ENCODE data around the gene EXOC6B. TPM values are rescaled to one million over a fixed set of nuclear protein-coding genes. Genes with fewer than 3 reads are reported as not detected.
"Not testable (repeated sequence)": the region's sequence is repeated elsewhere in the genome, so short reads cannot be mapped to it uniquely, and the experiment has no call there.

The EXOC6B gene
- total and polyA plus RNA-seq, 2 donors from 2014 or later: 5.9 to 31.3 TPM

DNA sequence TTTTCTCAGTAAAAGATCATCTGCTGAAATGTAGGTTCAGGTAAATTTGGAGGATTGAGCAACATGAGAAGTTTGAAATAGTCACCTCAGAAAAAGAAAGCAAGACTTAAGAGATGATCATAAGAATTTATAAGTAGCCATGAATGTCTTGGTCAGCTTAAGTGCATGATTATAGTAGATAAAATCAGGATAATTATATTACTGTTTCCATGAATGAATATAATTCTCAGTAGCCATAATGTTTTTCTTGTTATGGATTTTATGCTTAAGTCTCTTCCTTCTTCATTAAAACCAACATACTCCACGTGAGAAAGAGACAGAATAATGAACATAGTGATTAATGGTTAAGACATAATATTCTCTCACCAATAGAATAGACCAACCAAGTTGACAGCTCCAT lies 223.7 kb downstream of the EXOC6B start:
- Histone ChIP-seq H3K4me1 (ENCODE audit: control insufficient read depth in 2 of 3, insufficient read depth in 2 of 3, low read depth in 1 of 3, low read length in 3 of 3) (no peaks in the 10 kb centered on the region), H3K4me3 (ENCODE audit: low read length in 3 of 3) (no peak overlapping the region), H3K36me3 (ENCODE audit: control insufficient read depth in 2 of 3, insufficient read depth in 3 of 3, low read length in 3 of 3) (no peaks in the 10 kb centered on the region), H3K9ac (ENCODE audit: low read length in 3 of 3) (no peak overlapping the region), H3K27ac (ENCODE audit: low read depth in 2 of 2, low read length in 2 of 2) (no peak overlapping the region), H3K27me3 (ENCODE audit: control insufficient read depth, insufficient read depth, low read length) (no peaks in the 10 kb centered on the region), H3K9me3 (ENCODE audit: control insufficient read depth in 2 of 3, insufficient read depth in 1 of 3, low read length in 3 of 3) (no peaks in the 10 kb centered on the region)
- TF ChIP-seq, protein P1, sequence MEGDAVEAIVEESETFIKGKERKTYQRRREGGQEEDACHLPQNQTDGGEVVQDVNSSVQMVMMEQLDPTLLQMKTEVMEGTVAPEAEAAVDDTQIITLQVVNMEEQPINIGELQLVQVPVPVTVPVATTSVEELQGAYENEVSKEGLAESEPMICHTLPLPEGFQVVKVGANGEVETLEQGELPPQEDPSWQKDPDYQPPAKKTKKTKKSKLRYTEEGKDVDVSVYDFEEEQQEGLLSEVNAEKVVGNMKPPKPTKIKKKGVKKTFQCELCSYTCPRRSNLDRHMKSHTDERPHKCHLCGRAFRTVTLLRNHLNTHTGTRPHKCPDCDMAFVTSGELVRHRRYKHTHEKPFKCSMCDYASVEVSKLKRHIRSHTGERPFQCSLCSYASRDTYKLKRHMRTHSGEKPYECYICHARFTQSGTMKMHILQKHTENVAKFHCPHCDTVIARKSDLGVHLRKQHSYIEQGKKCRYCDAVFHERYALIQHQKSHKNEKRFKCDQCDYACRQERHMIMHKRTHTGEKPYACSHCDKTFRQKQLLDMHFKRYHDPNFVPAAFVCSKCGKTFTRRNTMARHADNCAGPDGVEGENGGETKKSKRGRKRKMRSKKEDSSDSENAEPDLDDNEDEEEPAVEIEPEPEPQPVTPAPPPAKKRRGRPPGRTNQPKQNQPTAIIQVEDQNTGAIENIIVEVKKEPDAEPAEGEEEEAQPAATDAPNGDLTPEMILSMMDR (IDR thresholded peaks at IDR 0.05; ENCODE audit: borderline replicate concordance, extremely low read depth, insufficient read depth): no peak
- DNase-seq (no peak), FAIRE-seq (no peak)
- intact Hi-C loops (cut with DNase I): no loop called here

DNA sequence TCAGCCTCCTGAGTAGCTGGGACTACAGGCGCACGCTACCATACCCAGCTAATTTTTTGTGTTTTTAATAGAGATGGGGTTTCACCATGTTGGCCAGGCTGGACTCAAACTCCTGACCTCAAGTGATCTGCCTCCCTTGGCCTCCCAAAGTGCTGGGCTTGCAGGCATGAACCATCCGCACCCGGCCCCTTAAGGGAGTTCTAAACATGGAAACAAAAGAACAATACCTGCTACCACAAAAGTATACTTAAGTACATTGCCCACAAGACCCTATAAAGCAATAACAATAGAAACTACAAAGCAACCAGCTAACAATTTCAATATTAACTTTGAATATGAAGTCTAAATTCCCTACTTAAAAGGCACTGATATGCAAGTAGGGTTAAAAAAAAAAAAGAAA lies 242.0 kb downstream of the EXOC6B start:
- H3K9ac ChIP-seq (ENCODE audit: low read length in 3 of 3); H3K27me3 ChIP-seq (ENCODE audit: control insufficient read depth, insufficient read depth, low read length); H3K4me3 ChIP-seq (ENCODE audit: low read length in 3 of 3); H3K4me1 ChIP-seq (ENCODE audit: control insufficient read depth in 2 of 3, insufficient read depth in 2 of 3, low read depth in 1 of 3, low read length in 3 of 3); H3K9me3 ChIP-seq (ENCODE audit: control insufficient read depth in 2 of 3, insufficient read depth in 1 of 3, low read length in 3 of 3); H3K36me3 ChIP-seq (ENCODE audit: control insufficient read depth in 2 of 3, insufficient read depth in 3 of 3, low read length in 3 of 3); FAIRE-seq; DNase-seq; H3K27ac ChIP-seq (ENCODE audit: low read depth in 2 of 2, low read length in 2 of 2): not testable (repeated sequence)
- intact Hi-C loops (cut with DNase I): loop anchor here (10.0 kb wide), 2 partner anchors 659 to 1029 kb away; no protein-coding TSS in a partner anchor

DNA sequence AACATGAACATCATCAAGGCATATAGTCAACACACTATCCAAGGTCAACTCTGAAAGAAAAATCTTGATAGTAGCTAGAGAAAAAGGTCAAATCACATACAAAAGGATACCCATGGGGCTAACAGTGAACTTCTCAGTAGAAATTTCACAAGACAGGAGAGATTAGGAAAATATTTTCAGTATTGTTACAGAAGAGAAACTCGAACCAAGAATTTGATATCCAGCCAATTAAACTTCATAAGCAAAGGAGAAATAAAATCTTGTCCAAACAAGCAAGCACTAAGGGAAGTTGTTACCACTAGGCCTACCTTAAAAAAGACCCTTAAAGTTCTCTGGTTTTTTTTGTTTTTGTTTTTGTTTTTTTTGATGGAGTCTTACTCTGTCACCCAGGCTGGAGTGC lies 242.5 kb downstream of the EXOC6B start:
- FAIRE-seq: no peak

DNA sequence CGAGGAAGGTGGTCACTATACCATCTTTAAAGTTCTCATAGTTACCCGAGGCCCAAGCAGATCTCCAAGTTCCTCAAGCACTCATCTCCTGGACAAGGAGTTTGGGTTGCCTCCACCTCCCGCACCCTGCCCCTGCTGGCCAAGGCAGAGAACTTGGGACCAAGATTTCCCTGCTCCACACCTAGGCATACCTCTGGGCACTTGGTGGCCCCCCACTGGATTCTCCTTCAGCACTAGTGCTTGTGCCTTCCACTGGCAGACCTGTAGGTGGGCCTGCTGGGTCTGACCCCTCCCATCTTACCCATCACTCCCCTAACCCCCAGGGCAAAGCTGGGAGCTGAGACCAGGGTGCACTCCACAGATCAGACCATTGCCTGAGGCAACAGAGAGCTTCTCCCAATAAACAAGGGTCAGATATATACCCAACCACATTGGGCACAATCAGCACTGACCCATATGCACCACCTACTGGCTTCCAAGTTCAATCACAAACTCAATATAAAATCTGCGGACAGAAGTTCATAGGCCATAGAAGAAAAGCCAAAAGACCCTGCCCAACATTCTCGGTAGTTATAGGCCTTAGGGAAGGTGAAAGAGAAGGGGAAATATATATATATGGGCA lies 244.2 kb downstream of the EXOC6B start:
- TF ChIP-seq, protein P1 (IDR thresholded peaks at IDR 0.05; ENCODE audit: borderline replicate concordance, extremely low read depth, insufficient read depth): no peak
- Histone ChIP-seq H3K36me3 (ENCODE audit: control insufficient read depth in 2 of 3, insufficient read depth in 3 of 3, low read length in 3 of 3) (no peaks in the 10 kb centered on the region), H3K4me3 (ENCODE audit: low read length in 3 of 3) (no peak overlapping the region), H3K9ac (ENCODE audit: low read length in 3 of 3) (no peak overlapping the region), H3K9me3 (ENCODE audit: control insufficient read depth in 2 of 3, insufficient read depth in 1 of 3, low read length in 3 of 3) (no peaks in the 10 kb centered on the region), H3K4me1 (ENCODE audit: control insufficient read depth in 2 of 3, insufficient read depth in 2 of 3, low read depth in 1 of 3, low read length in 3 of 3) (no peaks in the 10 kb centered on the region), H3K27ac (ENCODE audit: low read depth in 2 of 2, low read length in 2 of 2) (no peak overlapping the region), H3K27me3 (ENCODE audit: control insufficient read depth, insufficient read depth, low read length) (no peaks in the 10 kb centered on the region)
- intact Hi-C loops (cut with DNase I): loop anchor here (10.0 kb wide), 2 partner anchors 657 to 1027 kb away; no protein-coding TSS in a partner anchor
- no peak for FAIRE-seq
- DNase-seq: no peak

More for the DNA sequence above, 242.5 kb downstream of the EXOC6B start:
- DNase-seq: no peak
- TF ChIP-seq, protein P1 (IDR thresholded peaks at IDR 0.05; ENCODE audit: borderline replicate concordance, extremely low read depth, insufficient read depth): no peak
- H3K9ac ChIP-seq (ENCODE audit: low read length in 3 of 3): no peak overlapping the region
- H3K4me3 ChIP-seq (ENCODE audit: low read length in 3 of 3): no peak overlapping the region
- no peaks in the 10 kb centered on the region for H3K27me3 ChIP-seq (ENCODE audit: control insufficient read depth, insufficient read depth, low read length)
- H3K9me3 ChIP-seq (ENCODE audit: control insufficient read depth in 2 of 3, insufficient read depth in 1 of 3, low read length in 3 of 3): no peaks in the 10 kb centered on the region
- intact Hi-C loops (cut with DNase I): loop anchor here (10.0 kb wide), 2 partner anchors 659 to 1029 kb away; no protein-coding TSS in a partner anchor
- no peaks in the 10 kb centered on the region for H3K36me3 ChIP-seq (ENCODE audit: control insufficient read depth in 2 of 3, insufficient read depth in 3 of 3, low read length in 3 of 3)
- no peaks in the 10 kb centered on the region for H3K4me1 ChIP-seq (ENCODE audit: control insufficient read depth in 2 of 3, insufficient read depth in 2 of 3, low read depth in 1 of 3, low read length in 3 of 3)
- H3K27ac ChIP-seq (ENCODE audit: low read depth in 2 of 2, low read length in 2 of 2): no peak overlapping the region
